A549 treated with CORT108297 at 1 μM for 4 hours (cell line): ENCODE data around the gene CST11. TPM values are rescaled to one million over a fixed set of nuclear protein-coding genes. Genes with fewer than 3 reads are reported as not detected.

Source experiments
- total RNA-seq: library from RNA; stranded (reverse); fragments of 200-300 nt; extraction: Qiagen RNA extraction; gene quantifications from 5 replicates; pipeline ENCODE4 v1.2.3, GENCODE V29; 2022

Gene CST11
- total RNA-seq: not detected in 5 replicates

GRCh38 chr20:23452776-23453175 is at the start of gene CST11:
TSS of gene CST11 (minus strand) at chr20:23452876. CDS start at chr20:23452811, 65 bp downstream.

GRCh38 chr20:23490817-23491216 is 38.1 kb upstream of the CST11 start, which contains the start of gene CST8:
TSS of gene CST8 (plus strand) at chr20:23491117. CDS start at chr20:23491668, 551 bp downstream.

GRCh38 chr20:23420943-23421931 is 31.4 kb downstream of the CST11 start, which contains the start of gene NAPB:
TSS of gene NAPB (minus strand) at chr20:23421488. CDS start at chr20:23421402, 86 bp downstream.

Other genes starting within 250 kb of the CST11 start
- gene NXT1, start 102.1 kb downstream of the CST11 start, total RNA-seq: 58.6 to 76.9 TPM (median 69.9 TPM) in 5 replicates
- 9.2 to 11.8 TPM (median 9.6 TPM) in 5 replicates for gene GZF1, start 90.7 kb downstream of the CST11 start, total RNA-seq
- gene NAPB, start 31.4 kb downstream of the CST11 start, total RNA-seq: 3.2 to 3.9 TPM (median 3.7 TPM) in 5 replicates
- gene CSTL1, start 13.2 kb downstream of the CST11 start, total RNA-seq: not detected in 5 replicates
- not detected in 5 replicates for gene CST8, start 38.2 kb upstream of the CST11 start, total RNA-seq
- not detected in 5 replicates for gene CST9L, start 115.6 kb upstream of the CST11 start, total RNA-seq
- not detected in 5 replicates for gene CST9, start 153.0 kb upstream of the CST11 start, total RNA-seq
- gene CST3, start 185.1 kb upstream of the CST11 start, total RNA-seq: 224 to 428 TPM (median 398 TPM) in 5 replicates
- not detected in 5 replicates for gene CST4, start 236.2 kb upstream of the CST11 start, total RNA-seq